Parathyroid adenoma (tissue), 2 donors: Measurements from ENCODE around the gene ARTN.

Source experiments
- H2AFZ ChIP-seq: fragments of 300-600 bp; sonication (generic); one replicate; pipeline ENCODE4 v1.7.0; 2017; ENCODE audit warnings: antibody characterized with exemption, mild to moderate bottlenecking
- H3K27ac ChIP-seq: fragments of 300-600 bp; sonication (generic); one replicate; pipeline ENCODE4 v1.7.0; 2017
- H3K27me3 ChIP-seq: fragments of 300-600 bp; sonication (generic); one replicate; pipeline ENCODE4 v1.7.0; 2017; ENCODE audit warnings: low read length; ENCODE audit not compliant: control insufficient read depth, insufficient read depth
- H3K36me3 ChIP-seq: fragments of 300-600 bp; sonication (generic); one replicate; pipeline ENCODE4 v1.7.0; 2017; ENCODE audit warnings: low read length; ENCODE audit not compliant: control insufficient read depth, insufficient read depth
- H3K4me1 ChIP-seq: fragments of 300-600 bp; sonication (generic); one replicate; pipeline ENCODE4 v1.7.0; 2017; ENCODE audit warnings: control low read depth
- H3K4me2 ChIP-seq: fragments of 300-600 bp; sonication (generic); one replicate; pipeline ENCODE4 v1.7.0; 2017; ENCODE audit warnings: low read length
- H3K4me3 ChIP-seq: fragments of 300-600 bp; sonication (generic); one replicate; pipeline ENCODE4 v1.7.0; 2017; ENCODE audit warnings: low read depth, low read length
- H3K79me2 ChIP-seq: fragments of 300-600 bp; sonication (generic); one replicate; pipeline ENCODE4 v1.7.0; 2017; ENCODE audit warnings: control low read depth
- H3K9ac ChIP-seq: fragments of 300-600 bp; sonication (generic); one replicate; pipeline ENCODE4 v1.7.0; 2017; ENCODE audit warnings: mild to moderate bottlenecking
- H3K9me3 ChIP-seq: fragments of 300-600 bp; sonication (generic); one replicate; pipeline ENCODE4 v1.7.0; 2017; ENCODE audit warnings: low read length; ENCODE audit not compliant: control insufficient read depth
- TF ChIP-seq, protein P1 (sequence below): fragments of 300-600 bp; sonication (generic); IDR thresholded peaks from one replicate; pipeline ENCODE4 v1.7.0; 2017; ENCODE audit warnings: antibody characterized with exemption, mild to moderate bottlenecking
- donor health status: primary hyperparathyroidism.

Gene ARTN

DNA sequence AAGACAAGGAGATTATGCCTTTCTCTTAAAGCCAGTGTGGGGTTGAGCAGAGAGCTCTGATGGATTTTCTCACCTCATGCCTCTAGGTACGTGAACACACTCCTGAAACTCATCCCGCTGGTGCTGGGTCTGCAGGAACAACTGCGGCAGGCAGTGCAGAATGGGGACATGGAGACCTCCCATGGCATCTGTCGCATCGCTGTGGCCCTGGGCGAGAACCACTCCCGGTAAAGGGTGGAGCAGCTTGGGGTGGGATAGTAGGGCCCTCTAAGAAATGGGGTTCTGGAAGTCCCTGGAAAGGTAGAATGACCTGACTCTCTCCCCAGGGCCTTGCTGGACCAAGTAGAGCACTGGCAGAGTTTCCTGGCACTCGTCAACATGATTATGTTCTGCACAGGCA is 22.6 kb downstream of the ARTN start:
- no peak overlapping the region for H3K27ac ChIP-seq
- no peaks in the 10 kb centered on the region for H3K79me2 ChIP-seq
- no peaks in the 10 kb centered on the region for H3K9me3 ChIP-seq
- no peak overlapping the region for H3K9ac ChIP-seq
- H2AFZ ChIP-seq = no peak overlapping the region
- H3K36me3 ChIP-seq = no peaks in the 10 kb centered on the region
- TF ChIP-seq, protein P1, sequence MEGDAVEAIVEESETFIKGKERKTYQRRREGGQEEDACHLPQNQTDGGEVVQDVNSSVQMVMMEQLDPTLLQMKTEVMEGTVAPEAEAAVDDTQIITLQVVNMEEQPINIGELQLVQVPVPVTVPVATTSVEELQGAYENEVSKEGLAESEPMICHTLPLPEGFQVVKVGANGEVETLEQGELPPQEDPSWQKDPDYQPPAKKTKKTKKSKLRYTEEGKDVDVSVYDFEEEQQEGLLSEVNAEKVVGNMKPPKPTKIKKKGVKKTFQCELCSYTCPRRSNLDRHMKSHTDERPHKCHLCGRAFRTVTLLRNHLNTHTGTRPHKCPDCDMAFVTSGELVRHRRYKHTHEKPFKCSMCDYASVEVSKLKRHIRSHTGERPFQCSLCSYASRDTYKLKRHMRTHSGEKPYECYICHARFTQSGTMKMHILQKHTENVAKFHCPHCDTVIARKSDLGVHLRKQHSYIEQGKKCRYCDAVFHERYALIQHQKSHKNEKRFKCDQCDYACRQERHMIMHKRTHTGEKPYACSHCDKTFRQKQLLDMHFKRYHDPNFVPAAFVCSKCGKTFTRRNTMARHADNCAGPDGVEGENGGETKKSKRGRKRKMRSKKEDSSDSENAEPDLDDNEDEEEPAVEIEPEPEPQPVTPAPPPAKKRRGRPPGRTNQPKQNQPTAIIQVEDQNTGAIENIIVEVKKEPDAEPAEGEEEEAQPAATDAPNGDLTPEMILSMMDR = no peak
- H3K4me1 ChIP-seq = peaks cover 3% of the 10 kb centered on the region
- H3K4me3 ChIP-seq = no peak overlapping the region
- H3K27me3 ChIP-seq = no peaks in the 10 kb centered on the region
- H3K4me2 ChIP-seq = no peak overlapping the region

DNA sequence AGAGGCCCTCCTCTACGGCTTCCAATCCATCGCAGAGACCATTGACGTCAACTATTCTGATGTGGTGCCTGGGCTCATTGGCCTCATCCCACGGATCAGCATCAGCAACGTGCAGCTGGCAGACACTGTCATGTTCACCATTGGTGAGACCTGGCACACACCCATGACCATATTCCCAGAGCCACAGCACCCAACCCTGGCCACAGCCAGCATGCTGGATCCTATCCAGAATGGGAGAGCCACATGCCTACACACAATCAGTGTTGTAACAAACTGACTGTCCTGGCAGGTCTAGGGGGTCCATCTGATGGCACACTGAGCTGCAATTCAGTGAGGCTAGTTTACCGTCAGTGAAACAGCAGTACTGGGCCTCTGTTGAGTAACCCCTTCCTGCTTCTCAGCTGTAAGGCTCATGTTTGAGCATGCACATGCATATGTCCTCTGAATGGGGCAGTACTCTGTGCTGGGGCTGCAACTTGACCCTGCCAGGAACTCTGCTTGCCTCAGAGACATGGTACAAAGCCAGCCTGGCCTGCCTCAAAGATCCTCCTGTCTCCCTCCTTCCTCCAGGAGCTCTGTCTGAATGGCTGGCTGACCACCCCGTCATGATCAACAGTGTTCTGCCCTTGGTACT is 23.9 kb downstream of the ARTN start:
- Histone ChIP-seq H3K4me1 (peaks cover 3% of the 10 kb centered on the region), H3K4me2 (no peak overlapping the region), H3K27ac (no peak overlapping the region), H3K27me3 (no peaks in the 10 kb centered on the region), H3K4me3 (no peak overlapping the region), H3K79me2 (no peaks in the 10 kb centered on the region), H2AFZ (no peak overlapping the region), H3K9me3 (no peaks in the 10 kb centered on the region), H3K9ac (no peak overlapping the region), H3K36me3 (no peaks in the 10 kb centered on the region)
- TF ChIP-seq, protein P1 = no peak

DNA sequence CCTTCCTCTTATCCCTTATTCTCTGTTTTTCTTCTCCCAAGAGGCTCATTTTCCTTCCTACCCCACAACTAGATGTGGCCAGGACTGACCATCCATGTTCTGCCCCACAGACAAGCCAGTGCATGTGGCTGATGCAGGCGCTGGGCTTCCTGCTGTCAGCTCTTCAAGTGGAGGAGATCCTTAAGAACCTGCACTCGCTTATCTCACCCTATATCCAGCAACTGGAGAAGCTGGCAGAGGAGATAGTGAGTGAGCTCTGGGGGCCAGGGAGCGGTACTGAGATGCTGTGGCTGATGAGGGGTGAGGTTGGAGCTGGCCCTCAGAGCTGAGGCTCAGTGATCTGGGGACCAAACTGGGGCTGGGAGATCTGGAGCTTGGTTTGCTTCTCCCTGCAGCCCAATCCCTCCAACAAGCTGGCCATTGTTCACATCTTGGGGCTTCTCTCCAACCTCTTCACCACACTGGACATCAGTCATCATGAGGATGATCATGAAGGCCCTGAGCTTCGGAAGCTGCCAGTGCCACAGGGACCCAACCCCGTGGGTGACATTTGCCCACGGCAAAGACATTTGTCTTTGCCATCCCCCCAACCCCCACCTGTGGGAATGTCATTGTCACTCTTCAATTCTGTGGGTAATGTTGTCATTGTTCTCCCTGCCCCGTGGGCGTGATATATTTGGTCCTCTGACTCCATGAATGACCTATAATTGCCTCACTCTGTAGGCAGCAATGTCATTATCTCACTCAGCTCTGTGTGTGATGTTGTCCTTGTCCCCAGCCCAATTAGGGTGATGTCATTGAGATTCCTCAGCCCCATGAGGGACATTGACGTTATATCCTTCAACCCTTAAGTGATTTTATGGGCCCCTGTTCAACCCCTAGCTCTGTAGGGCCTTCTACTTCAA is 25.0 kb downstream of the ARTN start:
- no peak overlapping the region for H3K4me3 ChIP-seq
- H3K4me2 ChIP-seq = no peak overlapping the region
- H3K27me3 ChIP-seq = no peaks in the 10 kb centered on the region
- no peak overlapping the region for H3K27ac ChIP-seq
- no peaks in the 10 kb centered on the region for H3K4me1 ChIP-seq
- no peaks in the 10 kb centered on the region for H3K79me2 ChIP-seq
- no peak overlapping the region for H3K9ac ChIP-seq
- no peaks in the 10 kb centered on the region for H3K9me3 ChIP-seq
- TF ChIP-seq, protein P1 = no peak
- no peak overlapping the region for H2AFZ ChIP-seq
- H3K36me3 ChIP-seq = no peaks in the 10 kb centered on the region

DNA sequence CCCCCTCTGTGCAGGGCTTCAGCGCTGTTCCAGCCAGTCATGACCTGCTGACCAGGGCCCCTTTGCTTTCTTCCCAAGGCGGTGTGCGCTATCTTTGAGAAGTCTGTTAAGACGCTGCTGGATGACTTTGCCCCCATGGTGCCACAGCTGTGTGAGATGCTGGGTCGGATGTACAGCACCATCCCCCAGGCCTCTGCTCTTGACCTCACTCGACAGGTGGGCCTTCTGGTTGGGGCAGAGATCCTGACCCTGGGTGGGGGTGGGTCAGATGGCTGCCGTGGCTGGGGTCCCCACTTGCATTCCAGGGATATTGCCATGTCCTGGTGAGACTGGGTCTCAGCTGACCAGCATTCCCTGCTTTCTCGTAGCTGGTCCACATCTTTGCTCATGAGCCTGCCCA is 27.2 kb downstream of the ARTN start:
- Histone ChIP-seq H2AFZ (no peak overlapping the region), H3K79me2 (no peaks in the 10 kb centered on the region), H3K4me1 (no peaks in the 10 kb centered on the region), H3K4me3 (no peak overlapping the region), H3K9me3 (no peaks in the 10 kb centered on the region), H3K9ac (no peak overlapping the region), H3K36me3 (no peaks in the 10 kb centered on the region), H3K27me3 (no peaks in the 10 kb centered on the region), H3K4me2 (no peak overlapping the region), H3K27ac (no peak overlapping the region)
- TF ChIP-seq, protein P1 = no peak
